ENCODE measurements around the gene PRKAA2. TPM values are rescaled to one million over a fixed set of nuclear protein-coding genes. Genes with fewer than 3 reads are reported as not detected.

The PRKAA2 gene
- polyA plus RNA-seq, 10 donors, result 15.0 to 48.8 (median 31.3) TPM

DNA sequence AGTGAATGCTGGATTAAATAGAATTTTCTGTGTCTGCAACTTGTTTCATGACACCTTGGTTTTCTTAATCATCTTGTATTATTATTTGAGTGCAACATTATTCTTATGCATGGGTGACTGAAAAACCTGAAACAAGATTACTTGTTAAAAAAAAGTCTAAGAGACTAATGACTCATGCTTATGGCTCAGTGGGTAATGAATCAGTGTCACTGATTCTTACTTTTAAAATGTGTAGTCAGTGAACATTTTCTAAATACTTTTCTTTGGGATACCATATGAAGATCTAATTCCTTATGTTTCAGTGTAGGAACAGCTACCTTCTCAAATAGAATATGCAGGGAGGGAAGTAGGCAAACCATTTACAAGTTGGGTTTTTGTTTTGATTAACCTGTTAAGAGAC lies 65.5 kb downstream of the PRKAA2 start:
- peak in 1 of 3 donors; percentile 58 for DNase-seq

DNA sequence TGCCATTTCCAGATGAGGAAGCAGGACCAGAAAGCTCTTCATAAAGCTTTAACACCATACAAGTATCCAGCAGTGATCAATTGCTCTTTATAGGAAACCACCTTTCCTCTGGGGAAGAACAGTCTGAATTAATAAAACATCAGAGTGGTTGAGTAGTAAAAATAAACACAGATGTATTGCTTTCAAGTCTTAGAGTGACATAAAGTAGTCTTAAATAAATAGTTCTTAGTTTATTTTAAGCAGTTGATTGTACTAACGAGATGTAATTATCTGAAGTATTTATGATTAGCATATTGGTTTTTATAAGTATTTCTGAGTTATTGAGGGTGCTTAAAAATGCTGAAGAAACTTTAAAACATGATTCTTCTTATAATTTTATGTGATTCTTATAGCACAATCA lies 67.0 kb downstream of the PRKAA2 start:
- no peak for DNase-seq

DNA sequence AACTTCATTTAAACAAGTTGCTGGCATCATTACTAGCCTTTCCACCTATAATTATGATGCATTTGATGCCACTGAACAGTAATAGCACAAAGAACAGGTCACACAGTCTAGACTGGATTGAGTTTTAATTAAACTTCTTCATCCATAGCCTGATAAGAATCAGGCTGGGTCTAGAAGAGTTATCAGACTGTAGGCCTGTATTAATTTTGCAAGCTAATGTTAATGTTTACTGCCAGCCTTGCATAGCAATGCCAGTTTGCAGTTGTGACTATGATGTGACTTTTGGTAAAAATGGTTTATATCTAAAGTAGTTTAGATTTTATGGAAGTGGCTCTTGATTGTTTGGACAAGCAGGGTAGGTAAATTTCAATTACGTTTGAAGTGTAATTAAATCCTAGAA lies 68.0 kb downstream of the PRKAA2 start:
- DNase-seq, result no peak

DNA sequence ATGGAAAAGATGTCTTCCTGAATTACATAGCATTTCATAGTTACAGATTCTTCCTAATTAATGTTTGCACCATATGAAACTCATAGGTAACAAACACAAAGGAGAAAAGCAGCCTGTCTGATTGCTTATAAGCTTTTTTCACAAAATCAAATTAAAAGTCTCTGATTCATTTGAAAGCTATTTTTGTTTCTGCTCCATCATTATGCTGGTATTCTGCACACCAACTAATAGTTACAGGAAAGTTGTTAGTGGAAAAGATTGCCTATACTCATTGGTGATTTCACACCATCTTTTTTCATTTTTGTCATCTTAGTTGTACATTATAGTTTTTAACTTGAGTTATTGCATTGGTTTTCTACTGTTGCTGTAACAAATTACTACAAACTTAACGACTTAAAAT lies 70.0 kb downstream of the PRKAA2 start:
- peak in 1 of 3 donors; percentile 15 for DNase-seq

DNA sequence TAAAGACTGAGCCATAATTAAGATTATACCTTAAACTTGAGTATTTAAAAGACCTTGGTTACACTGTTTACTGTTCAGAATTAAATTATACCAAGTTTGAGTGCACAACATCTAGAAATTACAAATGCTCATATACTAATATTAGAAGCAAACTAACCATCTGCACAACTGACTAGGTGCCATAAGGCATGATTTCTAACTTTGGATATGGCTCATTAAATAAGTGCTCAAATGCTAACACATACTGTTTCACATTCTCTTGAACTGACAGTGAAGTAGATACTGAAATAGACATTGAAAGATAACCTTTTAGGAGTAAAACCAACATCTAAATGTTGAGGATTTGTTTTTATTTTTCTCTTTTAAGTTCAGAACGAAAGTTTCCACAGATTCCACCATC lies 74.1 kb downstream of the PRKAA2 start:
- no peak for DNase-seq

DNA sequence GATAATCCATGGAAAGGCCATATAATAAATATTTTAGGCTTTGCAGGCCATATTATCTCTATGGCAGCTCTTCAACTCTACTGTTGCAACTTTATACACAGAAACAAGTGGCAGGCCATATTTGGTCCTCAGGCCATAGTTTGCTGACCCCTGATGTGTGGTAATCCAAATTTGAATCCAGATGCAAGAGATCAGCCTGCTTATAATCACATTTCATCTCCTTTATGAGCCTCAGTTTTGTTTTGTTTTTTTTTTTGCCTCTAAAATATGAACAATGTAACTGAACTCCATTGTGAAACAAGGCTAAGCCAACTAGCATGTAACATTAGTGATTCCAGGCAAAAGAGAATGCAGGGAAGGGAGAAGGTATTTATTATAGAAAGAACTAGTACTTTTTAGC lies 81.6 kb downstream of the PRKAA2 start:
- no peak for DNase-seq

DNA sequence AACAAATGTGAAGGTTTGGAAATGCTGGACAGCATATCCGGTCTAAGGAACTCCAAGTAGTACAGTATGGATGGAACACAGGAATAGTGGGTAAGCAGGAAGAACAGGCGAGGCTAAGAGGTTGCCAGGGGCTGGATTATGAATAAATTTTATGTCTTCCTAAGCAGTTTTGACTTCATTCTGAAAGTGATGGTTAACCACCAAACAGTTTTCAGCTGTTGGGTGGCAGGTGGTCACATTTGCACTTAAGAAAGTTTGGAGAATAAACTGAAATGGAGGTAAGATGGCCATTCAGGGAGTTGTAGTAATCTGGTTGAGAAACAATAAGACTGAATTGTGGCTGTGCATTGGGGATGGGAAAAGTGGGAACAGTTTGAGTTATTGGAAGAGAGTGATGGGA lies 83.8 kb downstream of the PRKAA2 start:
- no peak for DNase-seq

DNA sequence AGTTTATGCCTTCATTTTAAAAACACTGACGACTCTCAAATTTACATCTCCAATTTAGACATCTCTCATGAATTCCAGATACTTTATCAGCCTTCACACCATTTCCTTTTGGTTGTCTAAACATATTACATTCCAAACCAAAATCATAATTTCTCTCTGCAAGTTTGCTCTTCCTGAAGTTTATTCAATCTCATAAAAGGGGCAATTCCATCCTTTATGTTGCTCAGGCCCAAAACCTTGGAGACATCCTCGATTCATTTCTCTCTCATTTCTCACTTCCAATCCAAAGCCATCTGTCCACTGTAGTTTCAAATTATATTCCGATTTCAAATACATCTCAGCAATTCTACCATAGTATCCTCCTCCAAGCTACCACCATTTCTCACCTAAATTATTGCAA lies 100.1 kb downstream of the PRKAA2 start:
- DNase-seq, result no peak

DNA sequence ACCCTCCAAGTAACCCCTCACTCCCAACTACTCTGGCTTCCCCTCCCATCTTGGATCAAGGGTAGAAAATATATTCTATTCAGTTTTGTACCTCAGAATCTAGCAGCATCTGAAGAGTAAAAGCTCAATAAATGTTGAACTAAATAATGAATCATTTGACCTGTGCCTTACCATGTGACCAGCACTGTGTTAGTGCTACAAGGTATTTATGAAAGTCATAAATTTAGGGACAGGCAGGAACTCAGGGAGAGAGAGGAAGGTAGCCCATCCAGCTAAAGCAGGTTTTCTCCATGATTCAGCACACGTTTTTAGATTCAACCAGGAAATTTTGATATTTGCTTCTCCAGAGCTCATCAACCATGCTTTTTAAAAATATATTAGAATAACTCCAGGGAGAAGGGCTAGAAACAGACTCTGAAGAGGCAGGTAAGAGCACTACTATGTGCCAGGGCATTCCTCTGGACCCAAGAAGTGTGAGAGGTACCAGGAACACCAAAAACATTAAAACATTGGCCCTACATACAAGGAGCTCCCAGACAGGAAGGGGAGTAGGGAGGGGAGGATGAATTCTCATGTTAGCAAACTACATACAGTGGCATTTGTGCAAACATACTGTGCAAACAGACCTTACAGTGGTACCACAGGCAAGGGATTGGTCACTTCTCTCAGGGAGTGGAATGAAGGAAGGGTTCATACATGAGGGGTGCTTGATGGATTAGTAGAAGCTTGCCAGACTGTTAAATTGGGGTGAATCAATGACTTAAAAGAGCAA lies 109.8 kb downstream of the PRKAA2 start:
- DNase-seq, result no peak

DNA sequence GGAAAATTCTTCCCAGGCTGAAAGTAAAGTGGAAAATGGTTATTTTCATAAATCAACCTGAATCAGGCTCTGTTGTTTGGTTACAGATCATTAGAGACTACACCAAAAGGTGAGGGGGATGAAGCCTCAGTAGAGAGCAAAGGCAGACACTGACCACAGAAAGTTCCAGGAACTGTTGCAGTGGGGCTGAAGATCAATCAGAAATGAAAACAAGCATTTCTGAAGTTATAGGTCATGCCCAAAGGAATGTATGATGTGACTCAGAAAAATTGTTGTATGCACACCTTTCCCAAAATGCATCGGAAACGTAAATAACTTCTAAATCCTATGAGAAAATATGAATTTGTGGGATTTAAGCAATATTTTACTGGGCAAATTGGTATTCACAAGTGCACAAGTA lies 110.8 kb downstream of the PRKAA2 start:
- DNase-seq, result no peak

DNA sequence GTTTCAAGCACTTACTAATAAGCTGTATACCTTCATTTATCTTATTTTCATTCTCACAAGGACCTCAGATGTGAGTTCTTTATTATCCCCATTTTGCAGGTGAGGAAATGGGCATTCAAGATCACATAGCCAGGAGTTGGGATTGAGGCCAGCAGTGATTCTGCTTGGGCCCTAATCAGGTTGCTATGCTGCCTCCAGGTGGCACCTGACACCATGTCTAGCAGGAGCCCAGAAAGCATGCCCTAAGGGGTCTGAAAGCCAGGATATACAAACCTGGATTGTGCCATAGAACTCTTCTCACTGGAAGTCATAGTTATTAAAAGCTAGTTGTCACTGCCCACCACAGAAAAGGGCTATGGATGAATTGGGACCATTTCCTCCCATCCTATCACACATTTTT lies 113.0 kb downstream of the PRKAA2 start:
- DNase-seq, result no peak

DNA sequence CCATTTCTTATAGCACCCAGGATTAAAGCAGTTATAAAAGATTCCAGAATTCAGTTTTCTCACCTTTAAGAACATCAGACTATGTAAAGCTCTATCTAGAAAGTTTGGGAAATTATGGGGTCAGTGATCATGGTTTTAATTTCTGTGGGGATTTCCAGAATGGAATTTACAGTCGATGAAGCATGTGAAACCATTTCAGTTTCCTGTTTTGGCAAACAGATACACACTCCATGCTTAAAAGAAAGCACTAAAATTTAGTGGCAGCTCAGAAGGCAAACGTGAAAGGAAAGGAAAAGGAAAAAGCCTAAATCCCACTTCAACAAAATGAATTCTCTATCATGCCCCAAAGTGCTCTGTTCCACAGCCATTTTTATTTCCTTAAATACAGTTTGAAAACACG lies 113.7 kb downstream of the PRKAA2 start:
- DNase-seq, result no peak

Other genes starting within 250 kb of the PRKAA2 start
- 100 to 1,000 TPM; 112 to 147 (median 133) TPM for gene PLPP3, start 65.8 kb upstream of the PRKAA2 start, polyA plus RNA-seq (ENCODE audit: insufficient read length in 10 of 10)
- under 1 TPM in 5 of 10 donors, not detected in 5; 0.11 to 0.59 (median 0.23) TPM for gene FYB2, start 174.1 kb downstream of the PRKAA2 start, polyA plus RNA-seq (ENCODE audit: insufficient read length in 10 of 10)
- gene C8A, start 209.5 kb downstream of the PRKAA2 start, polyA plus RNA-seq (ENCODE audit: insufficient read length in 10 of 10), result not detected

Measured in muscle of back (tissue), 11 donors.